ENCODE results near the gene HEY2.

GRCh38 chr6:125794342-125795137 is 45.1 kb downstream of the HEY2 start:
- TF ChIP-seq TAF1 (IDR thresholded peaks at IDR 0.05; ENCODE audit: borderline replicate concordance, low read depth, low read length) = no peak
- no peak for TF ChIP-seq POLR2AphosphoS5 (IDR thresholded peaks at IDR 0.05; ENCODE audit: low read depth, low read length)
- TF ChIP-seq POLR2A (IDR thresholded peaks at IDR 0.05; ENCODE audit: low read depth, low read length) = no peak
